ENCODE results near the gene CHN1.

The CHN1 gene

GRCh38 chr2:174985614-174986013 is 19.6 kb downstream of the CHN1 start:
- intact Hi-C loops (cut with DNase I) = loop anchor here (10.0 kb wide), 1 partner anchor 291 kb away; no protein-coding TSS in a partner anchor
- peak in 2 of 42 donors; percentile 23 to 46 for DNase-seq

DNA sequence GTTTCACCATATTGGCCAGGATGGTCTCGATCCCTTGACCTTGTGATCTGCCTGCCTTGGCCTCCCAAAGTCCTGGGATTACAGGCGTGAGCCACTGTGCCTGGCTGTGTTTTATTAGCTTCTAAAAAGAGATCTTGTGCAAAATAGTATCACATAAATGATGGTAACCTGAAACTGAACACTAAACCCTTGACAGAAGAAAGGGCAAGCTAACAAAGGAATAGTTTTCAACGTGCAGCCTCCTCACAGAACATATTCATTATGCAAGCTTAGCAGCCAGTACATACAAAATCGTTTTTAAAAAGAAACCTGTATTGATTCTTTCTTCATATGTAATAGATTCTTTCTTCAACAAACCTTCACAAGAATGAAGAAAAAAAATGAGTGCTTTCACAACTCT is 20.6 kb downstream of the CHN1 start:
- intact Hi-C loops (cut with DNase I) = loop anchor here (10.0 kb wide), 1 partner anchor 290 kb away; no protein-coding TSS in a partner anchor
- no peak for DNase-seq

GRCh38 chr2:174981331-174981730 is 23.9 kb downstream of the CHN1 start:
- intact Hi-C loops (cut with DNase I) = loop anchor here (10.0 kb wide), 1 partner anchor 287 kb away; no protein-coding TSS in a partner anchor
- DNase-seq = no peak

GRCh38 chr2:174979996-174980395 is 25.2 kb downstream of the CHN1 start:
- intact Hi-C loops (cut with DNase I) = loop anchor here (10.0 kb wide), 1 partner anchor 285 kb away; no protein-coding TSS in a partner anchor
- no peak for DNase-seq

DNA sequence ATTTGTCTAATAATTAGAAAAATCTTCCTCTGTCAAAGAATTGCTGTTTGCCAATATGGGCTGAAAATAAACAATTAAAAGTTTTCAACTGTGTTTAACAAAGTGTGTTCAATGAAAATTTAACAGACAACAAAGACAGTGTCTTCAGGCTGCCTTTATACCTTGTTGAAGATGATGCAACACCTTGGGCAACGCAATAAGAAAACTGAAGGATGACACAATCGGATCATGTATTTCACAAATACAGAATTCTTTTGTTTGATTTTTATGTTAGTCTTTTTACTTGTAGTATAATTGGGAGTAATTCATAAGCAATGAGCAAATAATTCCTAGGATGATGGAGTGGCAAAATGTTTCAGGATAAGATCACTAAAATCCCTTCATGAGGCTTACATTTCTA is 27.8 kb downstream of the CHN1 start:
- intact Hi-C loops (cut with DNase I) = no loop called here

GRCh38 chr2:174974131-174974530 is 31.1 kb downstream of the CHN1 start:
- DNase-seq = no peak
- intact Hi-C loops (cut with DNase I) = no loop called here

More for the DNA sequence above, 27.8 kb downstream of the CHN1 start:
- DNase-seq = no peak

- DNase-seq = no peak
- intact Hi-C loops (cut with DNase I) = no loop called here
Measured at GRCh38 chr2:174972924-174973323, 32.3 kb downstream of the CHN1 start.

- intact Hi-C loops (cut with DNase I) = no loop called here
- no peak for DNase-seq
Measured at GRCh38 chr2:174971868-174972781, 33.1 kb downstream of the CHN1 start.

DNA sequence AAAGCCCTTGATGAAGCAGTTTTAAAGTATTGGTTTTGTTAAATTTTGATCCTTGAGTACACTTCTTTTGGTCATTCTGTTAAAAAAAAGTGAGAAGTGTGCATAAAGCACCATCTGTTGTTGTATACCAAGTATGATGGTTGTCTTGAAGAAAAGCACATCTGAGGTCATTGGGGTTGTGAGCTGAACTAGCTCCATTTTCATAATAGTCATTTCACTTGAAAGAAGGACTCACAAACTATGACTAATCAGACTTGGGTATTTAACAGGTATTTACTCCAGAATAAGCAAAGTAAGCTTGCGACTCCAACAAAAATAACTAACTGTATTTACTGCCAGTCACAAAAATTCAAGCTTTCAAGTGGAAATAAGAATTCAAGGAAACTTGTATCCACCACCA is 35.1 kb downstream of the CHN1 start:
- intact Hi-C loops (cut with DNase I) = no loop called here
- DNase-seq = no peak

GRCh38 chr2:174969091-174969734 is 36.0 kb downstream of the CHN1 start:
- no peak for DNase-seq
- intact Hi-C loops (cut with DNase I) = no loop called here

- no peak for DNase-seq
- intact Hi-C loops (cut with DNase I) = no loop called here
Measured at GRCh38 chr2:174967691-174968260, 37.4 kb downstream of the CHN1 start.

GRCh38 chr2:174967086-174967485 is 38.1 kb downstream of the CHN1 start:
- intact Hi-C loops (cut with DNase I) = no loop called here
- no peak for DNase-seq

- peak in 1 of 42 donors; percentile 8 for DNase-seq
- intact Hi-C loops (cut with DNase I) = no loop called here
Measured at GRCh38 chr2:174965992-174966744, 39.0 kb downstream of the CHN1 start.

- DNase-seq = no peak
- intact Hi-C loops (cut with DNase I) = no loop called here
Measured at GRCh38 chr2:174965551-174965950, 39.6 kb downstream of the CHN1 start.

GRCh38 chr2:174964404-174964803 is 40.8 kb downstream of the CHN1 start:
- intact Hi-C loops (cut with DNase I) = no loop called here
- no peak for DNase-seq

DNA sequence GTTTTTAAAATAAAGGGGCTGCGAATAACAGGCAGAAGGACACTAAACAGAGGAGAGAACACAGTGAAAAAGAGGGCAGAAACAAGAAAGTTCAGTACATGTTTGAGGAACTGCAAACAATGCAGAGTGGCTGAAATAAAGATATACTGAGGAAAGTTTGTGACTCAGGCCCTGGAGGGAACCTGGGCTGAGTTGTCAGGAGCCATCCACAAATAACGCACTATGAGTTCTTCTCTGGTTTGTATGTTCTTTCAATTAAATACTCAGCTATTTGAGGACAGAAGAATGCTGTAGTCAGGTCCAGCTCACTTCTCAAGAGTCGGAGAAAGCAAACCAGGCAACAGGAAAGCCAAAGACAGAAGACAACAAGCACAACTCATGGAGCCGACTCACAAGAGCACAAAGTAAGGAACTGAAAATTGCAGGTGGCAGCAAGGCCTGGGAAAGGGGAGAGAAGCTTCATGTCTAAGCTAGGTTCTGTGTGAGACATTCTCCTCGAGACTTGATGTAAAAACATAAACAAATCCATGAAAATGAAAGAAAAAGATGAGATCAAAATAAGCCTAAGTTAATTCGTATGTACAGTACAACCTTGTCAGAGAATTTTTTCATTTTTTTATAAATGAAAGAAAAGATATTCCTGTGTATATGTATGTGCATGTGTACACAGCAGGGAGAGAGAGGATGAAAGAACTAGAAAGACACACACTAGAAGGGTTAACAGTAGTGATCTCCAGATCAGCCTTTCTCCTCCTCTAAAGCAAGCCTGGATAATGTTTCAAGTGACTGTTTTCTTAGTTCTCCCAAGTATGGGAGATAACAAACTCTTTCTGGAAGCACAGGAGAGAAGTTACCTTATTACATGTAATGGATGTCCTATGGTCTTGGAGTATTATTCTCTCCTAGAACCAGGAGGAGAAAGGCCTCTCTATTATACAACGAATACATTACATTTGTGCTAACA is 41.5 kb downstream of the CHN1 start:
- intact Hi-C loops (cut with DNase I) = no loop called here
- no peak for DNase-seq

DNA sequence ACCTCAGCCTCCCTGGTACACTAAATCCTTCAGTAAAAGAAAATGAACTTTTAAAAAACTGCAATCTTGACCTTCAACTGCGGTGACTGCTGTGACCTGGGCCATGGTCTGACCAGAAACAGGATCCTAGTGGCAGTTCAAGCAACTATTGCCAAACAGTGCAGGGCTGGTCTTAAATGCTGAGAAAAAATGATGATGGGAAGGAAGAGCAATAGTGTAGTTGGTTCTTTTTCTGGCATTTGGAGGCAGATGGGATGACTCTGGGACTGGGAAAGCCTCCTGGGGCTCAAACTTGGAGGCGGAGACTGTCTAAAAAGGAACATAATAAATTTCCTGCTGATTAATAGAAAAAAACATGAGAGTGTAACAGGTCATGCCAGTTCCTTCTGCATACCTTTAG is 45.4 kb downstream of the CHN1 start:
- no peak for DNase-seq
- intact Hi-C loops (cut with DNase I) = no loop called here

GRCh38 chr2:174957050-174957449 is 48.1 kb downstream of the CHN1 start:
- intact Hi-C loops (cut with DNase I) = no loop called here
- no peak for DNase-seq
